AG09319 (cell line): ENCODE results near the gene LZTS3.

Source experiments
- DNase-seq: peaks from one replicate; pipeline ENCODE4 v3.0.0-alpha.2; 2010; ENCODE audit warnings: low read depth; ENCODE audit errors: extremely low read depth
- TF ChIP-seq, protein P1 (sequence below): IDR thresholded peaks from 2 replicates; pipeline ENCODE4 v1.5.1; 2011; ENCODE audit warnings: low read depth, mild to moderate bottlenecking, inconsistent platforms, low read length, moderate library complexity

LZTS3 gene

GRCh38 chr20:3164043-3164762 lies 9.1 kb downstream of the LZTS3 start:
- TF ChIP-seq, protein P1, sequence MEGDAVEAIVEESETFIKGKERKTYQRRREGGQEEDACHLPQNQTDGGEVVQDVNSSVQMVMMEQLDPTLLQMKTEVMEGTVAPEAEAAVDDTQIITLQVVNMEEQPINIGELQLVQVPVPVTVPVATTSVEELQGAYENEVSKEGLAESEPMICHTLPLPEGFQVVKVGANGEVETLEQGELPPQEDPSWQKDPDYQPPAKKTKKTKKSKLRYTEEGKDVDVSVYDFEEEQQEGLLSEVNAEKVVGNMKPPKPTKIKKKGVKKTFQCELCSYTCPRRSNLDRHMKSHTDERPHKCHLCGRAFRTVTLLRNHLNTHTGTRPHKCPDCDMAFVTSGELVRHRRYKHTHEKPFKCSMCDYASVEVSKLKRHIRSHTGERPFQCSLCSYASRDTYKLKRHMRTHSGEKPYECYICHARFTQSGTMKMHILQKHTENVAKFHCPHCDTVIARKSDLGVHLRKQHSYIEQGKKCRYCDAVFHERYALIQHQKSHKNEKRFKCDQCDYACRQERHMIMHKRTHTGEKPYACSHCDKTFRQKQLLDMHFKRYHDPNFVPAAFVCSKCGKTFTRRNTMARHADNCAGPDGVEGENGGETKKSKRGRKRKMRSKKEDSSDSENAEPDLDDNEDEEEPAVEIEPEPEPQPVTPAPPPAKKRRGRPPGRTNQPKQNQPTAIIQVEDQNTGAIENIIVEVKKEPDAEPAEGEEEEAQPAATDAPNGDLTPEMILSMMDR = no peak
- no peak for DNase-seq

GRCh38 chr20:3163099-3164042 lies 10.0 kb downstream of the LZTS3 start:
- no peak for DNase-seq

GRCh38 chr20:3162080-3162611 lies 11.2 kb downstream of the LZTS3 start:
- DNase-seq = no peak
- TF ChIP-seq, protein P1 = no peak

More at GRCh38 chr20:3163099-3164042, 10.0 kb downstream of the LZTS3 start:
- TF ChIP-seq, protein P1 = no peak

GRCh38 chr20:3161316-3162079 lies 11.9 kb downstream of the LZTS3 start:
- TF ChIP-seq, protein P1 = no peak
- no peak for DNase-seq

- no peak for DNase-seq
- TF ChIP-seq, protein P1 = no peak
Observed at GRCh38 chr20:3160418-3160817, 12.9 kb downstream of the LZTS3 start.

DNA sequence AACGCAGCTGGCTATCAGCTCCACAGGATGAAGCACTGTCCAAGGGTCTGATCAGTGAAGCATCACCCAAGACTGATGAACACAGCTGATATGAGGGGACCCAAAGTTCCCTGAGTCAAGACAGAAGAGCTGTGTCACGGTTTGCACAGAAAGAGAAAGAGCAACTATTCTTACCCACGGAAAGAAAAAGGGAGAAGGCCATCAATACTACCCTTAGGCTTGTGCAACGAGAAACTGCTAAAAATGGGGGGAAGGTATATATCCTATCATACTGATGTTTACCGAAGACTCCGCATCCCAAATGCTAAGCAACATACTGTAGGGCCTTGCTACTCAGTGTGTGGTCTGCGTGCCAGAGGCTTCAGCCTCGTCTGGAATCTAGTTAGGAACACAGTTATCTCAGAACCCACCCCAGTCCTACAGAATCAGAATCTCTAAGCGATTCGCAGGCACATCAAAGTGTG lies 14.3 kb downstream of the LZTS3 start:
- no peak for DNase-seq
- TF ChIP-seq, protein P1 = no peak
